GM23338 (cell line): ENCODE measurements around the gene AQP12B.

Experiments used
- CREB1 ChIP-seq: fragments of 250-450 bp; sonication (Bioruptor Pico); IDR thresholded peaks from 2 replicates; pipeline ENCODE4 v1.5.0; 2020; ENCODE audit warnings: low read depth, mild to moderate bottlenecking, moderate library complexity
- CTCF ChIP-seq, 2 experiments: fragments of 200-600 bp in 1 of 2; sonication (generic) in 1 of 2; conservative IDR thresholded peaks; 2 replicates each; pipeline versions ENCODE4 v1.5.1 to v1.6.1; 2016 to 2017; ENCODE audit warnings: antibody characterized with exemption in 2 of 2, low read depth in 2 of 2, mild to moderate bottlenecking in 2 of 2, moderate library complexity in 1 of 2
- ETS1 ChIP-seq: IDR thresholded peaks from 2 replicates; pipeline ENCODE4 v1.6.1; 2016; ENCODE audit warnings: antibody characterized with exemption
- EZH2 ChIP-seq: fragments of 200-600 bp; sonication (generic); IDR thresholded peaks from one replicate; pipeline ENCODE4 v1.8.0; 2017; ENCODE audit warnings: antibody characterized with exemption, mild to moderate bottlenecking, low read depth; ENCODE audit not compliant: unreplicated experiment
- EZH2phosphoT487 ChIP-seq: fragments of 200-600 bp; sonication (generic); IDR thresholded peaks from one replicate; pipeline ENCODE4 v1.8.1; 2018; ENCODE audit warnings: antibody characterized with exemption; ENCODE audit not compliant: unreplicated experiment
- JUNB ChIP-seq: IDR thresholded peaks from one replicate; pipeline ENCODE4 v1.6.1; 2016; ENCODE audit warnings: antibody characterized with exemption; ENCODE audit not compliant: unreplicated experiment
- POLR2AphosphoS5 ChIP-seq: IDR thresholded peaks from 2 replicates; pipeline ENCODE4 v1.6.1; 2016; ENCODE audit warnings: antibody characterized with exemption, low read depth
- ZNF114 ChIP-seq: fragments of 250-450 bp; sonication (Bioruptor Pico); IDR thresholded peaks from 2 replicates; pipeline ENCODE4 v1.5.0; 2020; ENCODE audit warnings: mild to moderate bottlenecking, moderate library complexity
- ZNF331 ChIP-seq: fragments of 250-450 bp; sonication (Bioruptor Pico); IDR thresholded peaks from 2 replicates; pipeline ENCODE4 v1.5.0; 2020; ENCODE audit warnings: low read depth, mild to moderate bottlenecking, moderate library complexity
- TF ChIP-seq, protein P1 (sequence below): IDR thresholded peaks from one replicate; pipeline ENCODE4 v1.6.1; 2018; ENCODE audit warnings: antibody characterized with exemption; ENCODE audit not compliant: unreplicated experiment

DNA sequence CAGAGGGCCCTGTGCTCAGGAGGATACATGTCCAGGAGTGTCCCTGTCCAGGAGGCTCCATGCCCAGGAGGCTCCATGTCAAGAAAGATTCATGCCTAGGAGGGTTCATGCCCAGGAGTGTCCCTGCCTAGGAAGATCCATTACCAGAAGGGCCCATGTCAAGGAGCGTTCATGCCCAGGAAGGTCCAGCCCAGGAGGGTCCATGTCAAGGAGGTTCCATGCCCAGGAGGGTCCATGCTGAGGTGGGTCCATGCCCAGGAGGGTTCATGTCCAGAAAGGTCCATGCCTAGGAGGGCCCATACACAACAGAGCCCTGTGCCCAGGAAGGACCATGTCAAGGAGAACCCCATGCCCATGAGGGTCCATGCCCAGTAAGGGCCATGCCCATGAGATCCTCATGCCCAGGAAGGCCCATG lies 50.4 kb downstream of the AQP12B start:
- TF ChIP-seq CTCF (conservative IDR thresholded peaks at IDR 0.05; ENCODE audit: low read depth in 2 of 2): no peak
- no peak for TF ChIP-seq EZH2
- TF ChIP-seq, protein P1, sequence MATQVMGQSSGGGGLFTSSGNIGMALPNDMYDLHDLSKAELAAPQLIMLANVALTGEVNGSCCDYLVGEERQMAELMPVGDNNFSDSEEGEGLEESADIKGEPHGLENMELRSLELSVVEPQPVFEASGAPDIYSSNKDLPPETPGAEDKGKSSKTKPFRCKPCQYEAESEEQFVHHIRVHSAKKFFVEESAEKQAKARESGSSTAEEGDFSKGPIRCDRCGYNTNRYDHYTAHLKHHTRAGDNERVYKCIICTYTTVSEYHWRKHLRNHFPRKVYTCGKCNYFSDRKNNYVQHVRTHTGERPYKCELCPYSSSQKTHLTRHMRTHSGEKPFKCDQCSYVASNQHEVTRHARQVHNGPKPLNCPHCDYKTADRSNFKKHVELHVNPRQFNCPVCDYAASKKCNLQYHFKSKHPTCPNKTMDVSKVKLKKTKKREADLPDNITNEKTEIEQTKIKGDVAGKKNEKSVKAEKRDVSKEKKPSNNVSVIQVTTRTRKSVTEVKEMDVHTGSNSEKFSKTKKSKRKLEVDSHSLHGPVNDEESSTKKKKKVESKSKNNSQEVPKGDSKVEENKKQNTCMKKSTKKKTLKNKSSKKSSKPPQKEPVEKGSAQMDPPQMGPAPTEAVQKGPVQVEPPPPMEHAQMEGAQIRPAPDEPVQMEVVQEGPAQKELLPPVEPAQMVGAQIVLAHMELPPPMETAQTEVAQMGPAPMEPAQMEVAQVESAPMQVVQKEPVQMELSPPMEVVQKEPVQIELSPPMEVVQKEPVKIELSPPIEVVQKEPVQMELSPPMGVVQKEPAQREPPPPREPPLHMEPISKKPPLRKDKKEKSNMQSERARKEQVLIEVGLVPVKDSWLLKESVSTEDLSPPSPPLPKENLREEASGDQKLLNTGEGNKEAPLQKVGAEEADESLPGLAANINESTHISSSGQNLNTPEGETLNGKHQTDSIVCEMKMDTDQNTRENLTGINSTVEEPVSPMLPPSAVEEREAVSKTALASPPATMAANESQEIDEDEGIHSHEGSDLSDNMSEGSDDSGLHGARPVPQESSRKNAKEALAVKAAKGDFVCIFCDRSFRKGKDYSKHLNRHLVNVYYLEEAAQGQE: no peak
- no peak for TF ChIP-seq POLR2AphosphoS5
- no peak for TF ChIP-seq CREB1 (CRISPR knock-in tag)
- TF ChIP-seq ZNF331 (CRISPR knock-in tag): no peak
- TF ChIP-seq EZH2phosphoT487: no peak
- no peak for TF ChIP-seq JUNB
- TF ChIP-seq ZNF114 (CRISPR knock-in tag): no peak
- TF ChIP-seq ETS1: no peak
